Inferior parietal cortex (tissue), 1 donor: Measurements from ENCODE around the gene STK24.
"Not testable (repeated sequence)": the region's sequence is repeated elsewhere in the genome, so short reads cannot be mapped to it uniquely, and the experiment has no call there.

ENCODE experiments used
- DNase-seq: peaks from one replicate; pipeline ENCODE4 v3.0.0-alpha.2; 2016; ENCODE audit errors: extremely low spot score

The STK24 gene

DNA sequence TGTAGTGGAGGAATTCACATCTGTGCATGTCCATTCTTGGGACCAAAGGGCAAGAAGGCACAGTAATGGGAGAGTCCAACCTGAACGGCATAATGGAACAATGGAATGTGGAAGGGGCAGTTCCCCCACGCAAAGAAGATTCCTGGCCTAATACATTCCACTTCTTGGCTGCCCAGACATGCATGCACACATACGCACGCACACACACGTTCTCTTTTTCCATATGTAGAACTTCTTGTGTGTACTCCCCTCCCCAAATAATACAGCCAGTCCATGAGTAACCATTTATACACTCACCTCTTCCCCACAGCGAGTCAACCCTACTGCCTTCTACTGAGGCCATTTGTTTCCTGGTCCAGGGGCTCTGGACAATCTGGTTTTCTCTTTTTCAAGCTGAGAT is 6.0 kb upstream of the STK24 start:
- no peak for DNase-seq

DNA sequence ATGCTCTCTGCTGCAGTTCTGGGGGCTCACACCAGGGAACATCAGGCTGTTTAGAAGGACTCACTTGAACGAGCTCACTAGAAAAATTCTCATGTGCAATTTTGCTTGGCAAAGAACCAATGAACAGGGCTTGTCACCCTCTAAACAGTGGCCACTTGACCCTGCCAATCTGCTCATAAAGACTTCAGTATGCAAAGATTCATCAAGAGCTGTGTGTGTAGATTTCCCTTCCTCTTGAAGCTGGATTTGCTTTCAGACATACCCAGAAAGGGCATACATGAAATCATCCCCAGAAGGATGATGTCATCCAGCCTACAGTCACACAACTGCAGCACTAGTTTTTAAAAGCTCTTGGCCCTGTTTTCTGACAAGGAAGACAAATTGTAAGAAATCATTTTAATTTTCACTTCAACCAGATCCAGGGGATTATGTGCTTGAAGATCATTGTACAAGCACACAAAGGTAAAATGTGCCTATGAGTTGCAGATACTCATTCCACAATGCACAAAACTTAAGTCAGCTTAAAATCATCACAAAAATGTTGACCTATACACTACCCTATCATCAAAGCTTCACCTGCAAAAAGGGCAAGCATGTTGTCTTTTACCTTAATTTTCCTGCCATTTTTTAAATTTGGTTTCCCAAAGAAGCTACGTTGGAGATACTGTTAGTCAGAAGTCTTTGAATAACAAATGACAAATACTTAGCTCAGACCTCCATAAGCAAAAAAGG is 5.2 kb upstream of the STK24 start:
- DNase-seq = no peak

DNA sequence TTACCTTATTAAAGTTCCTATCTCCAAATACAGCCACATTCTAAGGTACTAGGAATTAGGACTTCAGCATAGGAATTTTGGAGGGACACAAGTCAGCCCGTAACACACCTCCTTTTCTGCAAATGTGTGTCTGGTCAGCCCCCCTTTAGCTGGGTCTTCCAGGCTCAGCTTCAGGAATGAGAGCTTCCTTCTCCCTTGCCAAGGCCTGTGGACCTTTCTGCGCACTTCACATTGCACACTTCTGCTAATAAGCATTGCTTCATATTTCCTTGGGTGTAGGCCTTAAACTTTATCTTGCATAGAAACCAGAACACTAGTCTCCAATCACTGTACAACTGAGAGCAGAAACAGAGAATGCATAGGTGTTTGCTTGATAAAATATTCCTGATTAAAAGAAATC is 4.5 kb upstream of the STK24 start:
- DNase-seq = no peak

DNA sequence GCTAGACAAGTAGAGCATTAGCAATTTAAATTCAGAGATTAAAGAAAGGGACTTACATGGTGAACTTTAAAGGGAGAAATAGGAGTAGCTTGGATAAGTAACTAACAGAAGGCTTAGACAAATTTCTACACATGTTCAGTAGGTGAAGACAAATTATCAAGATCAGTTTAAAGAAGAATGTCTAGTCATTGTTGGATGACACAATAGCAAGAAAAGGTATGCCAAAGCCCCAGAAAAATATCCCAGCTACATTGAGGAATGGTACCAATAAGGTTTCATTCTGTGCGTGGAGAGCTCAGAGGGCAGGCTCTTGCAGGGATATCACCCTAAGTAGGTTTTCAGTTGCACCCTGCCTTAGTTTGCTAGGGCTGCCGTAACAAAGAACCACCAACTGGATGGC is 3.5 kb upstream of the STK24 start:
- DNase-seq = no peak

DNA sequence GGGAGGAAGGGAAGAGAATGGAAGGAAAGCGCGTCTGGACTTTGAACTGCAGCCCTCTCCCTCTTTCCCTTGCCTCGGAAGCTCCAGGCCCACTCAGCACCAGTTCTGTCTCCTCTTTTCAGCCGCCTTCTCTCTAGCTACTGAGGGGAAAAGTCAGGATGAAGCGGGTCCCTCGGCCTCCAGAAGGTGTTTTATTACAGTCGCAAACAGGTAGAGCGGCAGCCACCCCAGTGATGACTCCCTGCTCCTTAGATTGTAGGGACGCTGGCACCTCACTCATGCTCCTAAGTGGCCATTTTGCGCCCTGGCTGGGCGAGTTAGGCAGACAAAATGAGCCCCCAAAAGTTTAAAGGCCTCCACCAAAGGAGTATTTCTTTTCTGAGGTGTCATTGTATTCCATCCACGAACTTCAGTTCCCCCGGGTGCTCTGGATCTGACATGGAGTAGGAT is 954 bp upstream of the STK24 start:
- DNase-seq = no peak

DNA sequence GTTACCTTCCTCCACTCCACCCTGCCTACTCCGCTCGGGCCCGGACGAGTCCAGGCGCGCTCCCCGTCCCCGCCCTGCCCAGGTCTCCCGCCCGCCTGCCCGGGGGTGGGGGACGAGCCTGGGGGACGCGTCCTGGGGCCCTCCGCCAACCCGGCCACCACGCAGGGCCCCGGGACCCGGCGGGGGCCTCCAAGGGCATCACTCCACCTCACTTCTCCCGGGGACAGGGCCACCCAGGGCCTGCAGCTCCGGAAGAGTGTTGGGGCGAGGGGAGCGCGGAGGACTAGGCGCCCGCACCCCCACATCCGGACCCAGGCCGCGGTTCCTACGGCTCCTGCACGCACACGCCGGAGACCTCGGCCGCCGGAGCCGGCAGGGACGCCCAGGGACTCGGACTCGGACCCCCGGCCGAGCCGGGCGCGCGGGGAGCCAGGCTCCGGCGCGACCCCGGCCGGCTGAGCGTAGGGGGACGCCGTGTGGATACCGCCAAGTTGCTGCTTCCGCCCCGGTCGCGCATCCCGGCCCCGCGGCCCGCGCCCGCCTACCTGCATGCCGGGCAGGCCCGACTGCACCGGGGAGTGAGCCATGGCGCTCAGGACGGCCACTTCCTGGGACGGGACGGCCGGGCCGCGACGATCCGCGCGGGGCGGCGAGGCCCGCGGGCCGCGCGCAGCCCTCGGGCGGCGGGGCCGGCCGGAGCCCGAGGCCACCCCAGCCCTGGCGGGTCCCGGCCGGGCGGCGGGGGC is 534 bp downstream of the STK24 start:
- DNase-seq = no peak

DNA sequence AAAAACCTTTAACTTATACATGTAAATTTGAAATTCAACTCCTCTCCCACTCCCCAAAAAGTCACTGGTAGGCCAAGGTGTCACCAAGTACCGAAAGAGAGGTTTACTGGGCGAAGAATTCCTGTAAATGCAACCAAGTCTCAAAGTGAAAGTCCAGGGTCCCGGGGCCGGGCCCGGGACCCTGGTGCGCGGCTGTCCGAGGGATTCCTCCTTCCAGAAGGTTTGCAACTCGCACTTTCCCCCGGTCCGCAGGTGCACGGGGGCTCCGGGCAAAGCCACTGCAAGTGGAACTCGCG is 1.1 kb downstream of the STK24 start:
- no peak for DNase-seq

DNA sequence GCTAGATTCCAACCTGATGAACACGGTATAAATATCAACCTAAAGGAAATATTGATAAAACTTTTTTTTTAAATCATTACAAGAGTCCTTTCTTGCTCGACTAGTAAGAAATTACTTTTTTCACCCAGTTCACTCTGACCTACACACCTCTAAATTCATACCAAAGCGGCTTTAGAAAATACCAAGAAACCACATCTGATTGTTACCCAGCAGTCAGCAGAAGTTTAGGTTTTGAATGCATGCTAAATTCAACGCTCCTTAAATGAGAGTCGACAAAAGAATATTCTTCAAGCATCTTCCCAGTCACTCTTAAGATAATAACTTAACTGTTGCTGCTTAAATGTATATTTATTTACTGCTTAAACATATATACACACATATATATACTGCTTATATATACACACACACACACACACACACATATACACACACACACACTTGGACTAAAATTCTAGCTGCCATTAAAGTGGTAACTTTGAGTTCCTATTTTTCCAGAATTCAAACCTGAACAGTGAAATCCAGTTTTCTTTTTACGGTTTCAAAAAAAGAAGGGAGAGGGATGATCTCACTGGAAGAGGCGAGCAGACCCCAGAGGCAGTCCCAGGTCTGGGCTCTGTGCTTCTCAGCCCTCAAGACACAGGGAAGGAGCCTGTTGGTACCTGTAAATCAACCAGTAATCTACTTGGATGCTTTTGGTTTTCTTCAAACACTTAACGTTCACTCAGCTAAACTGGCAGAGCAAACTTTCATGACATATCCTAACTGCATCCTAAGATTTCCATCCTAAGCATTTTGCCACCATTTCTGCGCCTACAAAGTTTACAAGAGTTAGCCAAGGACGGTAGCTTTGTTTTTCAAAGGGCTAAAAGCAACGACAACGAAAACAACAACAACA is 1.7 kb downstream of the STK24 start:
- no peak for DNase-seq

DNA sequence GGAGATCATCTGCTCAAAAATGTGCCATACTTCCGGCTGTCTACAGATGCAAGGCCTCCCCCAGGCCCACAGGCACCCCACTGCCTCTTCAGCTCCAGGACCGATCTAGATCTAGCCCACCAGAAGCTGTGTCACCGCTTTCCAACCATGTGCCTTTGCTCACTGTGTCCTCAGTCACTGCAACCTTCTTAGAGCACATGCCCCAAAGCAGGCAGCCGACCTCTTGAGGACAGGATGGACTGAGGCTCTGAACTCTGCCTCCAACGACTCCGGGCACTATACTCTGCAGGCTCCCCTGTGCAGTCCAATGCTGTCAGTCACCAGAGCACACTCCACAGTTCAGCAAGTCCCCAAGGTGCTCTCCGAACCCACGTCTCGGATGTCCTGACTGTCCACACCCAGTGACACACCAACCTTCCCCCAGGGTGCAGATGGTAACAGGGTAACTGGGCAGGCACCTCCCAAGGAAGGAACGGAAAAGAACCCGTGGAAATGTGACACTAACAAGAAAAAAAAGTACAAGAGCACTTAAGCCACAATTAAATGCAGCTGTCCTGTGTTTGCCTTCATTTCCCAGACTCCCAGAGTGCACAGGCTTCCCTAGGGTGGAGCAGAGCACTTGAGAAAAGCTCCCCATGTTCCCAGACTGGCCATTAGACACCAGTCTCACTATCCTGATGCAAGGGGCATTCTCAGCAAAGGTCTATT is 4.8 kb downstream of the STK24 start:
- no peak for DNase-seq

DNA sequence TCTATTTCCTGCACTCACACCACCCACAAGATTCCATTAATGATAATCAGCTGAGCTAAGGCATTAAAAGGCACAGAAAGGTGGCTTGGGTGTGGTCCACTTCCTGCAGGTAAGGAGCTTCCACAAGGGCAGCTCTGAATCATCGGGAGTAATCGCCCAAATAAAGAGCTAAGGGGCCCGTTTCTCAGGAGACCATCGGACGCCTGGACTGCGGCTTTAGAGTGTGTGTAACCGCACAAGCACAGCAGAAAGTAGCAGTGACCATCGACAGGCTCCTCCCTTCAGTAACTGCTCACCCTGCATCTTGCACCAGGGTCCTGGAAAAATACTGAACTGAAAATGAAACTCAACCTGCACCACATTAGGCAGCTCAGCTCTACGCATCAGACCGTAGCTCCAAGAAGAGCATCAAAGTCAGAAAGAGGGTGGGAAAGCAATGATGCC is 6.0 kb downstream of the STK24 start:
- DNase-seq = no peak

DNA sequence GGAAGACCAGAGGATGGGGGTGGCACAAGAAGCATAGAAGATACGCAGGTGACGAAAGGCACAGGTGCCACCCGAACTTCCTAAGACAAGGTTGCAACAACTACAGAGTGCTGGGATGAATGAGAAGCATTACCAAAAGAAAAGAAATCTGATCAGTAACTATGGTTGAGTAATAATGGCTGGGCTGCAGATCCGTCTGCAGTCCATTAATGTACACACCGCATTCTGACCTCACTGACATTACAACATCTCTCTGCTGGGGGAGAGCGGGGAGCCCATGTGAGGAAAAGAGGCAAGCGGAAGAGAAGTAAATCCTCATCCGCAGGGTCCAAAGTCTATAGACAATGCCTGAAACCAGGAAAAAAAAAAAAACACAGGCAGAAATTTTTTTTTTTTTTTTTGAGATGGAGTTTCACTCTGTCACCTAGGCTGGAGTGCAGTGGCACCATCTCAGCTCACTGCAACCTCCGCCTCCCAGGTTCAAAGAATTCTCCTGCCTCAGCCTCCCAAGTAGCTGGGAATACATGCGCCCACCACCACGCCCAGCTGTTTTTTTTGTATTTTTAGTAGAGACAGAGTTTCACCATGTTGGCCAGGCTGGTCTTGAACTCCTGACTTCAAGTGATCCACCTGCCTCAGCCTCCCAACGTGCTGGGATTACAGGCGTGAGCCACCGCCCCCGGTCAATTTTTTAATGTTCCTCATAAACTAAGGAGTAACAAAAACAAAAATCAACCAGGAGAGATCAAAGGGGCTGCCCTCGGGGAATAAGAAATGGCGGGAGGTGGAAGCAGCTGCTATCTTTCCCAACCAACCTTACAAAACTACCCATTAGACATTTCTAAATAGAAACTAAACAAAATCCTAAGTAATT is 7.2 kb downstream of the STK24 start:
- not testable (repeated sequence) for DNase-seq

DNA sequence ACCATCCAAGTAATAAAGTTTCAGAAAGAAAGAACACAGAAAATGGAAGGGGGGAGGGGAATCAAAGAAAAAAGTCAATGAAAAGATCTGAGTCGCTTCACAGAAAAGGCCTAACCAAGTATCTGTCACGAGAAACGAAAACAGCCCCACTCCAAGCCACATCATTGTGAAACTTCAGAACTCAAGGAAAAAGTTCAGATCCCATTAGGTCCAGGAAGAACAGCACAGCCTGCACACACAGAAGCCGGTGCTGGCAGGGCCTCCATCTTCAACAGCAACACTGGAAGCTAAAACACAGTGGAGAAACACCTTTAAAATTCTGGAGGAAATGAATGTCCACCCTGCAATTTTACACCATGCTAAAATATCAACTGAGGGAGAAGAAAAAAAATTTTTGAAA is 8.0 kb downstream of the STK24 start:
- DNase-seq = no peak

DNA sequence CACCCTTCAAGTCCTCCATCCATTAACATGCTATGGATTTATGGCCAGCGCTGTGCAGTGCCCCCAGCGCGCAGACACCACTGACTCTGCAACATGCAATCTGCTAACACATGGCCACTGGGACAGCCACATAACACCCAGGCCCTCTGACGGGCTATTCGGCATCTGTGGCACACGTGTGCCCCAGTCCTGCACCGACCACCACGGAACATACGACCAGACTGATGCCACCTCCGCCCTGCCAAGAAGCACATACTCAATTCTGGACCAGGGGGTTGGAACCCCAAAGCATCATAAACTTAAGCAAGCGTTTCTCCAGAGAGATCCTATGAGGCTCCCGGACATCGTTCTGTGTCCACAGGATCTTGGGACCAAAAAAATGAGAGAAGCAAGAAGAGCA is 9.8 kb downstream of the STK24 start:
- no peak for DNase-seq

DNA sequence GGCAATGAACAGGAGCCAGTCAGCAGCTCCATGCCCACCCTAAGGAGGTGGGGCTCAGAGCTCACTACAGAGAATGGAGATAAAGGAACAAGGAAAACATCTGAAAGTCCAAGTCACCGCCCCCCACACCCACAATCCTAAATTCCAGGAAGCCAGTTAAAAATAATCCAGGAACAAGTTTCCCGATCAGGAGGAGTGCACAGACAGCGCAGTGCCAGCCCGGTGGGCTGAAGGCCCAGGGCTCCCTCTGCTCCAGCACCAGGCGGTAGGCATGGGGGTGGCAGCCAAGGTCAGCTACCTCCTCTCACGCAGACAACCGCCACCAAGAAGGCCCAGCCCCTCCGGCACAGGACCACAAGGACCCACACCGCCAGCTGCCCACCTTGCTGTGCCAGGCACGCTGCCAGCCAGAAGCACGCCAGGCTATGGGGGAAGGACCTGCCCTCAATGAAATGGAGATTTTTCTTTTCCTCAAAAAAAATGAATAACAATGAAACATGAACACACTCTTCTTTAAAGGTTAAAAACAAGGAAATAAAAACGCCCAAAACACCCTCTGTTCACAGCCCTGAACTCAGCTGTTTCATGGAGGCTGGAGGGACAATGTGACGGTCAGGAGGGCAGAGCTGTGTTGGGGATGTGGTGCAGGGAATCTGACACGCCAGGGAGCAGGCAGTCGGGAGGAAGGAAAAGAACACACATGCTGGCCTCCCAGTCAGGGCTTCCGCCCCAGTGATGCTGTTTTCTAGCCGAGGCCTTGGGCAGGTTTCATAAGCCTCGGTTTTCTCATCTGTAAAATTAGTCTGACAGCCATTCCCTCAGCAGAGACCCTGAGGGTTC is 11.0 kb downstream of the STK24 start:
- DNase-seq = no peak

DNA sequence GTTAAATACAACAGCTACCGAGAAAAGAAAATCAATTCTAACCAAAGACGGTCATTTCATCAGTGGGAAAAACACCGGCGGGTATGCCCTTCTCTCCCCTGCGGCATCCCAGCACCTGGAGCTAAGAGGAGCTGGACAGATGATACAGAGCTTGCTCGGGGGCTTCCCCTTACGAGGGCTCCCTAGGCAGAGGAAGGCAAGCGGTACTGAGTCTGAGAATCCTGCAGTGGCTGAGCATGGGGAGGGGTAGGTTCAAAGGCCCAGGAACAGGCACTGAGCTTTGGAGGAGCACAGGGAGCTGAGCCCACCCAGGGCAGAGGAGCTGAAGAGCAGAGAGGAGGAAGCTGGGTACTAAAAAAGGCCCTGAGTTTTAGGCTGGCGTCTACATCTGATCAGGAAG is 12.7 kb downstream of the STK24 start:
- DNase-seq = no peak

DNA sequence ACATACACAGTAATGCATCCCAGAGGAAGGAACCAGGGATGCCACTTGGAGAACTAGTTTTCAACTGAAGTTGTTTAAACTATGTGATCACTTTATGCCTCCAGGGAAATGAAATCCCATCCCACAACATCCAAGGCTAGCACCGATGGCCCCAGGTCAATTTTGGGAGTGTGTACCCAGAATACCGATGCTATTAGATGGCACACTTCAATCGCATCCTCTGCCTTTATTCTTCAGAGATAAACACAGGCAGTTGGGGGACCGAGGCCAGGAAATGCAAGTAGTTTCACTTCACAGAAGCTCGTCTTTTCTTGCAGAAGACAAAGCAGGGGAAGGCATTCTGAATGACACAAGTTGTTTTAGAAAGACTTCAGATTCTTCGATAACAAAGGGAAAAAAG is 13.8 kb downstream of the STK24 start:
- no peak for DNase-seq

DNA sequence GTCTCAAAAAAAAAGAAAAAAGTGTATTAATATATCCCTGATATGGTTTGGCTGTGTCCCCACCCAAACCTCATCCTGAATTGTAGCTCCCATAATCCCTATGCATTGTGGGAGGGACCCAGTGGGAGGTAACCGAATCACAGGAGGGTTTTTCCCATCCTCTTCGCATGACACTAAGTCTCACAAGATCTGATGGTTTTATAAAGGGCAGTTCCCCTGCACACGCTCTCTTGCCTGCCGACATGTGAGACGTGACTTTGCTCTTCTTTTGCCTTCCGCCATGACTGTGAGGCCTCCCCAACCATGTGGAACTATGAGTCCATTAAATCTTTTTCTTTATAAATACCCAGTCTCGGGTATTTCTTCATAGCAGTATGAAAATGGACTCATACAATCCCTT is 17.7 kb downstream of the STK24 start:
- DNase-seq = no peak

DNA sequence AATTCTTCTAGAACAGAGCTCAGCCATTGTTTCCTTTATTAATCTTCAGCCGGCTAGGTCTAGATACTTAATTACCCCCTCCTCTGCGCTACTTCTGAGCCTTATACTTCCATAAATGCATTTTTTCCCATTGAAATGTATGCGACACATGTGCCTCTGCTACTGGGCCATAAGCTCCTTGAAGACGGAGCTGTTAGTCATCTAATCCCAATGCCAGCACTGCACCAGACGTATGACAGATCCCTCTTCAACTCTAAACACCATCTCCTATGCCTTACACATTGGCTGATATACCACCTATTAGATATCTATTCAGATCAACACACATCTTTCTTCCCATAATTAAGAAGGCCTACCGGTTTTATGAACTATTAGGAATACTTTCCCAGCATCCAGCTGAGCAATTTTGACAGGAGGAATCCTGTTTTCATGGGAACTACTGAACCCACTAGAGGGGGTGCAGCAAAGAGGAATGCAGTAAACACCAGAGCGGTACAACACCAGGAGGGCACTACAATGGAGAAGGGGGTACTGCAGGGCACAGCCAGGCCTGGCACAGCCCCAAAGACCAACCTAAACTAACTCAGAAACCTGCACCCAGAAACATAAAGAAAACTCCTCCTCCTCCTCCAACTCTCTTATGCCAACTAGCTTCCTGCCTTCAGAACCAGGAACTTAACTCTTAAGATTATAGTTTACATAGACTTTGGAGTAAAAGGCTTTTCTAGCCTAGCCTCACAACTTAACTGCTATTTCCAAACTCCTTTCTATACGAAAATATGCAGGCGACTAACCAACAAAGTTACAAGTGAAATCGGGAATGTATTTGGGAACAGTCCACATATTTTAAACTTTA is 18.7 kb downstream of the STK24 start:
- no peak for DNase-seq

DNA sequence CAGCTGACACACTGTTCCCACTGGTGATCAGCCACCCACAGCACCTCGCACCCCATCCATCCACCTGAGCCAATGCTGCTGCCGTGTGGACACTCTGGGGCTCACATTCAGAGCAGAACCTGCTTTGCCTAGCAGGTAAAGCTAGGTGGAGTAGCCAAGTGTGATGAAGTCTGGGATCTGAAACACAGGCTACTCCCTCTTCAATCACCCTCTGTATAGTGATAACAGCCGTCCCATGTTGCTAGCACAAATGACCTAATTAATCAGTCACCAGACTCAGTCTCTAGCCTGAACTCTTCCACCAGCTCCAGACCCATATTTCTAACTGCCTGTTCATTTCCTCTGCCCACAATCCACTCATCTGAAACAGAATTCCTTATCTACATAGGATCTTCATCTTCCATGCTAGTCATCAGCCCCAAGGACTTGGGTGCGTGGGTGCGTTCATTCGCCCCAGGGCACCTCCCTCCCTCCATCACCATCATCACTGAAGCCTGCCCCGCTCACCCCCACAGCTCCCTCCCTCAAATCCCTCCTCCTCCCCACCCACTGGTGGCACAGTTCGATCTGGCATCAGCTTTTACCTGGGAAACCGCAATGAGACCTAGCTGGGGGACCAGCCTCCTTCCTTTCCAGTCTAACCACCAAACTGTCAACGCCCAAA is 19.8 kb downstream of the STK24 start:
- no peak for DNase-seq
